GM21390 (cell line): ENCODE data around the gene ANKRD63.

Source experiments
- ATAC-seq: cut with Tn5 transposase; IDR thresholded peaks from one replicate; pipeline ENCODE4 v1.9.1; 2021; ENCODE audit not compliant: unreplicated experiment

The ANKRD63 gene

DNA sequence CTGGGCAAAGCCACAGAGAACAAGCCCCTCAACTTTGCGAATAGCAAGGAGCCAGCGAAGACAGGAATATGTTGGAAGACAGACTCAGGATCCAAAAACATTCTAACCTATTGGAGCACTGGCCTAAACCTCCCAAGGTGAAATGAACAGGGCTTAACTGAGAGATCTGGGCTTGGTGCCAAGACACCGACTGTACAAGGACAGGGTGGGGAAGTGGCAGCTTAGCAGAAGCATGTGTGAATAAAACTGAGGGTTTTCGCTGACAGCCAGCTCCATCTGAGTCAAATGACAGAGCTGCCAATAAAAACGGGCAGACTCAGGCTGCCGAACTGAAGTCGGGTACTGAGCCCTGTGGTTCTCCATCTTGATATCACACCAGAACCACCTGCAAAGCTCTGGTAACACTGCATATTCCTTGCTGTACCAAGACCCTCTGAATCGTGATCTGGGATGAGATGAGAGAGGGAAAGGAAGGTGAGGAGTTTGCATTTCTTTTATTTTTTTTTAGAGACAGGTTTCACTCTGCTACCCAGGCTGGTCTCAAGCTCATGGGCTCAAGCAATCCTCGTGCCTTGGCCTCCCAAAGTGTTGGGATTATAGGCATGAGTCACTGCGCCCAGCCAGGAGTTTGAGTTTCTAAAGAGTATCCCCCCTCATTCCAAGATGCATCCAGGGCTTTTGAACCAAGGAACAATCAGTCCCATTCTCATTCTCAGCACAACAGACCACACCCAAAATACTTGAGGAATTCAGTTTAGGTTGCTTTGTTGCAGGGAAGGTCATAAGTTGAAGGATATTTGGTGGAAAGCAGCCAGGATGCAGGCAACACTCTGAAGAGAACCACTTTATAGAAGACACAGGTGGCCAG is 30.9 kb upstream of the ANKRD63 start:
- no peak for ATAC-seq

DNA sequence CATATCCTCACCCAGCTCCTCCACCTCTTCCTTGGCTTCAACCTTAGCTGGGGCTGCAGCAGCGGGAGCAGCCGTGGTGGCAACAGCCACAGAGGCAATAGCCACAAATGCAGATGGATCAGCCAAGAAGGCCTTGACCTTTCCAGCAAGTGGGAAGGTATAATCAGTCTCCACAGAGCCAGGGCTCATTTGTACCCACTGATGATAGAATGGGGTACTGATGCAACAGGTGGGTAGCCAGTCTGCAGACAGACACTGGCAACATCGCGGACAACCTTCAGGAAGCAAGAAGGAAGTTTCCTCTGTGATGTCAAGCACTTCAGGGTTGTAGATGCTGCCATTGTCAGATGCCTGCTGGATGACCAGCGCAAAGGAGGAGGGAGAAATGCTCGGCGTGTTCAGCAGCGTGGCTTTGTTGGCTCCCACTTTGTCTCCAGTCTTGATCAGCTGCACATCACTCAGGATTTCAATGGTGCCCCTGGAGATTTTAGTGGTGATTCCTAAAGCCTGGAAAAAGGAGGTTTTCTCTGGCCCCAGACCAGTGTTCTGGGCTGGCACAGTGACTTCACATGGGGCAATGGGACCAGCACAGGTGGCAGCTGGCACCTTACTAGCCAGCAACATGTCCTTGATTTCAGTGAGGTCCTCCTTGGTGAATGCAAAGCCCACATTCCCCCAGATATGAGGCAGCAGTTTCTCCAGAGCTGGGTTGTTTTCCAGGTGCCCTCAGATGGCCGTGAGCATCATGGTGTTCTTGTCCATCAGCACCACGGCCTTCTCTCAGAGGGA is 29.7 kb upstream of the ANKRD63 start:
- no peak for ATAC-seq

DNA sequence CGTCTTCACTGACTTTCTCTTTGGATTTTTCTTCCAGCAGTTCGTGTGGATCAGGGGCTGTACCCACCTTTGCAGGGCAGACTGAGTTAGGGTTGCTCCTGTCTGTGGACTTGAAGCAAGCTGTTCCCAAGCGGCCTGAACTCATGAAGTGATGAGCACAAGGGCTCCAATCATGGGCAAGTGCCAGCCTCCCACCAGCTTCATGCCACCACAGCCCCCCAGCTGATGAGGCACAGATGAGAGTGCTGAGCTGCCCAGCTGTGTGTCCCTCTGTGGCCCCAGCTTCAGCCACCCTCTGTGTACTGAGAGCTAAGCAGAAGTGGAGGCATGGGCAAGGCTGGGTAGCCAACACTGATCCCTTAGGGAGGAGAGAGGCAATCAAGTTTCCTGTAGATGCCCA is 28.1 kb upstream of the ANKRD63 start:
- ATAC-seq, result no peak

DNA sequence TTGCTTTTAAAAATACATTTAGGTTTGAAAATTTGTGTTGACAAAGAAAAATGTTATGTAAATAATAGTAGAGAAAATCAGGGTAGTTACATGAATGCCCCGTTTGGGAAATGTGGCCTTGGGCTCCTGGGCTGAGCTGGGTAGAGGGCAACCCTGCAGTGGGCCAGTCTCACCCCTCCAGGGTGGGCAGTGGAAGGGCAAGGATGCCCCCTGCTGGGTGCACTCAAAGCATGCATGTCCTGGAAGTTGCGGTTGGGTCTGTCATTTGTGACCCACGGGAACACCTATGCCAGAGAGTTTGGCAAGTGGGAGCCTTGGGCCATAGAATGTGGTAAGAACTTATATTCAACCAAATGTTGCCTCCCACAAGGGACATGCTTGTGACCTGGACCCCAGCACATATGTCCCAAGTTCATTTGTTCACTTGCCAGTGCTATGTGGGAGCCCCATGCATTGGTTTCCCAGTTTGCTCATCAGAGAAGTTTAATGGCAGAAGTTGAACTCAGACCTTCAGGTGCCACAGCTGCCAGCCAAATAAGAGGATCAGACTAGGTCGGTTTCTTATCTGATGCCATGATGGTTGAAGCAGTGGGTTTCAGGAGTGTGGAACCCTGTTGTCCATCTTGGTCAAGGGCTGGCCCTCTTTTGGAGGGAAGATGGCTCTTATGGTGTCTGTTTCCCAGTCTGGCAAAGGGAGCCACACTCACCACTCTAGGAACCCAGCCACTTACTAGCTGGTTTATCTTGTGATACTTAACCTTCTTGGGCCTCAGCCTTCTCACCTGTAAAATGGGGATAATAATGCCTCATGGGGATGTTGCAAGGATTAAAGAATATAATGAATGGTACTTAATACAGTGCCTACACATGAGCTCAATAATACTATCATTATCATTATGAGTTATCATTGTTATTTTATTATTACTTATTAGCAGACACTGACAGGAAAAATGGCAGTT is 27.4 kb upstream of the ANKRD63 start:
- no peak for ATAC-seq

DNA sequence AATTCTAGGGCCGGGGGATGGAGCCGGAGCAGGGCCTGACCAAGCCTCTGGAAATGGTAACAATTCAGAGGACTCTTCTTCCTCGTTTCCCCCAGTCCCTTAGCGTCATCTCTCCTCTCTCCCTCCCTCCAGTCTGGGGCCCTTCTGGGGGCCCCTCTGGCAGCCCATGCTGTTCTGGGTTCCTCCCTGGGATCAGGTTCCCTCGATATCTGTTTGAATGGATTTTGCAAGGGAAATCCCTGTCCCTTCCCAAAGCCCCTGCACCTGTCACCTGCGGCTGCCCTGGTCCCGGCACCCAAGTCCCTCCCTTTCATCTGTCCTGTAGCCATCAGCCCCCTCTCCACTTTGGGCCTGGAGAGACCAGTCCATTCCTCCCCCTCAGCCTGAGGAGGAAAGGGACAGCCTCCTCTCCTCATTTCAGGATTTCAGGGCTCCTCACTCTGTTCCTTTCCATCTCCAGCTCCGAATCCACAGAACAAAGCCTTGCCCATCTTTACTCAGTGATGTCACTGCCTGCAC is 26.5 kb upstream of the ANKRD63 start:
- ATAC-seq, result no peak

DNA sequence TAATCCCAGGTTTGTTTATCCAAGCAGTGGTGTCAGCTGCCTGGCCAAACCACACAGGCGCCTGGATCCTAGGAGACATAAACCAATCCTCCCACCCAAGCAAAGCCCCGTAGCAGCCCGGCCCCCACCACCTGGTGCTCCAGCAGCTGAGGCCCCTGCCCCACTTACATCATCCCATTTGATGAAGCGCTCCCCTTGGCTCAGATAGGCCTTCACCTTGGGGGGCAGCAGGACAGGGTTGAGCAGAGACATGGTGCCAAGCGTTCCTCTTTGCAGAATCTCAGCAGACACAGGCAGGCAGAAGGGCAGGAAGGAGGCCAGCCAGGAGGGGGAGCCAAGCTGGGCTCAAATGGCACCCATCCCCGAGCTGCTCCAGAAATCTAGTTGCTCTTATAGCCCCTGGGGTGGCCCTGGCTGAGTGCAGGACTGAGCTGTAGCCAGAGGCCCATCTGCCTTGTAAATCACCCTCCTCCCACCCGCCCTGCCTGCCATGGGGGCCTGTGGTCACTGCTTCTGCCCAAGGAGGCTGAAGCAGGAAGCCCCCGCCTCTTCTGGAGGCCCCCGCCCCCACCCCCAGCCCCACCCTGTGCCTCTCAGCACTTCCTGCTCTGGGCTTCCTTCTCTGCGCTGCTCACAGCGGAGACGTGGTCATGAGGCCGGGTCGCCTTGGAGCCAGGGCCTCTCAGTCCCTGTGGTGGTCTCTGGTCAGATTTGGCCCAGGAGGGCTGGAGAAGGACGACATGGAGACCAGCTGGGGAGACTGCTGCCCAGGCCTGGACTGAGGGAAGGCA is 24.8 kb upstream of the ANKRD63 start, which contains the start of gene PLCB2:
PLCB2 (minus strand) TSS at position 515 of the 791 bp plus-strand sequence; CDS start at position 252, 263 bp downstream.
- peak; percentile 52 for ATAC-seq

DNA sequence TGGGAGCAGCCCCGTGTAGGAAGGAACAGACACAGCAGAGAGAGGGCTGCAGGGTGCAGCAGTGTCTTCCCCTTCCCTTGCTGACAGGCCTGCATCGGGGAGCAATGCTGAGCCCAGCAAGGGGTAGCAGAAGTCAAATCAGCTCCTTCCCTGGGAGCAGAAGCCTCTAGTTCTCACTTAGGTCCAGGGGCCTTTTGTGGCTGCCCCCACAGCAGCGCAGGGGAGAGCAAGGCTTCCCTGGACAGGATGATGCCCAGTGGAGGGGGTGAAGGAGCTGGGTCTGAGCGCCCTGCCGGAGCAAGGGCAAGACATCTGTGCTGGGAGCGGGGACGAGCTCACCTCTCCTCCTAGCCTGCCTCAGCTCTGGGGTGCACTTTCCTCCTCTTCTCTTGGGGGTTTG is 24.0 kb upstream of the ANKRD63 start:
- ATAC-seq, result no peak

DNA sequence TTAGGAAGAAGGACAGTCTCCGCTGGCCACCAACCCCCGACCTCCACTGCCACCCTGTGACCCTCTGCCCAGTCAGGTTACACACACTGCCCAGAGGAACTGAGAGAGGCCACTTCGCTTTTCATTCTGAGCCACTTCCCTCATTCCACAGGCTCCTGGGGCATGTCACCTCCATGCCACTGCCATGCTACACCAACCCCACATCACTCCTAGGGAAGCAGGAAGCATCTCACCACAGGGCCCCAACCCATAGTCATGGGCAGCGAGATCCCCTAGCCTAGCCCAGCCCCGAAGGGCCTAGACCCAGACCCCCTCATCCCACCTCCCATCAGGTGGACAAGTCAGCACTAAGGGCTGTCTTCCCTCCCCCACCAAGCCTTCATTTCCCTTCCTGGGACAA is 23.5 kb upstream of the ANKRD63 start:
- ATAC-seq, result no peak

DNA sequence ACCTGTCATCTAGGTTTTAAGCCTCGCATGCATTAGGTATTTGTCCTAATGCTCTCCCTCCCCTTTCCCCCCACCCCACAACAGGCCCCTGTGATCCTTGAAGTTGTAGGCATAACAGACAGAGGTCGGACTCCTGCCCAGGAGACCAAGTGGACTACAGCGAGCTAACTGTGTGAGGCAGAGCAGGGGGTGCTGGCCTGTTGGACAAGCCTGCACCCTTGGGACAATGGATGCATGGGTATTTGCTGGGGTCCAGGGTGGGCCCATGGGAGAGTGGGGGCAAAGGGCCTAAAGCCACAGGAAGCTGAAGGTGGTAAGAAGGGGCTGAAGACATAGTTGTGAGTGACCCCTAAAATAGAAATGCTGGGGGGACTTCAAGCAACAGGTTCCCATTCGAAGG is 22.4 kb upstream of the ANKRD63 start:
- no peak for ATAC-seq

DNA sequence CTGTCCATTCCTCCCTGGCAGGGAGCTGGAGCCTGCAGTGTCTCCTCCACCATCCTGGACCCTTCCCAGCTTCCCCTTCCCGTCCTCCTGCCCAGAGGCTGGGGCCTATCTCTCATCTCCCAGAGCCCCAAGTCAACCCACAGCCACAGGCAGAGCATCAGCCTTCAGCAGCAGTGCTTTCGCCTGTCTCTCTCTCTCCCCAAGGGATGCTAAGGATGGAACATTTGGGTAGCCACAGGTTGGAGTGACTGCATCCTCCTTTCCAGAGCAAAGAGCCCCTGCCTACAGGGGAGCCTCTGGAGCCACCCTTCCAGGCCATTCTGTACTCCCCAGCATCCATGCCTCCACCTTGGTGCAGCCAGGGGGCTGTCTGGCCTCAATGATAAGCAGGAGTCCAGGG is 20.7 kb upstream of the ANKRD63 start:
- no peak for ATAC-seq

DNA sequence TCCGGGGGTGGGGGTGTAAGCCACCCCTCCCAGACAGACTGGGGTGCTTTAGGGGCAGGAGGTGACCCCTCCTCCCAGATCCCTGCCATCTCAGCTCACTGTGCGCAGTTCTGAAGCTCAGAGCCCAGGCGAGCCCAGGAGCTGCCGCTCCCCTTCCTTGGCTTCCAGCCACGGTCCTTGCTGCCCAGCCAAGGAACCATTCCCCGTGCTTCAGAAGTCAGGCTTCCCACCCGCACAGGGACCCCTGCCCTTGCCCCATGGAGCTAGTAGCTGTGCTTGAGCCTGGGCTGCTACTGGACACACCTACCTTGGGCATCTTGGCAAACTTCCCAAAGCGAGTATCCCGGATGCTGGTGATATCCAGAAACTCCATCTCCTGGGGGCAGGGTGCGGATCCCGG is 20.1 kb upstream of the ANKRD63 start:
- ATAC-seq, result no peak

DNA sequence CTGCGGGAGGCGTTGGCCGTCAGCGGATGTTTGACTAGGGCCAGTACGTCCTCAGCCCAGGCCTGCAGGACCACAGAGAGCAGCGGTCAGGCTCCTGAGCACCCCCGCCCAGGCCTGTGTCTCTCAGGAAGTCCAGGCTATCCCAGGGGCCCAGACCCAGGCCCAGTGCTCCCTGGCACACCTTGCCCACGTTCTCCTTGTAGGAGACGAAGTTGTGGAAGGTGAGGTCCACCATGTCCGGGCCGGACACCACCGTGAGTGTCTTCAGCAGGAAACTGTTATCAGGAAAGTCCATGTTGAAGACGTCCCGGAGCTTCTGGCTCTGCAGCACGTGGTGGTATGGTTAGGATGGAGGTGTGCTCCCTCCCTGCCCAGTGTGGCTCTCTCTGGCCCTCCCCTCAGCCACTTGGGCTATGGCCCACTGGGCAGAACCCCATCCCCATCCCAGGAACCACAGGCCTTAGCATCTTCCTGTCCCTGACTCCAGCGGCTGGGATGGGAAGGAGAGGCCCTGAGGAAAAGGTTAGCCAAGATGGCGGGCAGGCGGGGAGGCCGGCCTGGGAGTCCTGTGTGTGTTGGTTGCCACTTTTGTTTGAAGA is 19.5 kb upstream of the ANKRD63 start:
- no peak for ATAC-seq

DNA sequence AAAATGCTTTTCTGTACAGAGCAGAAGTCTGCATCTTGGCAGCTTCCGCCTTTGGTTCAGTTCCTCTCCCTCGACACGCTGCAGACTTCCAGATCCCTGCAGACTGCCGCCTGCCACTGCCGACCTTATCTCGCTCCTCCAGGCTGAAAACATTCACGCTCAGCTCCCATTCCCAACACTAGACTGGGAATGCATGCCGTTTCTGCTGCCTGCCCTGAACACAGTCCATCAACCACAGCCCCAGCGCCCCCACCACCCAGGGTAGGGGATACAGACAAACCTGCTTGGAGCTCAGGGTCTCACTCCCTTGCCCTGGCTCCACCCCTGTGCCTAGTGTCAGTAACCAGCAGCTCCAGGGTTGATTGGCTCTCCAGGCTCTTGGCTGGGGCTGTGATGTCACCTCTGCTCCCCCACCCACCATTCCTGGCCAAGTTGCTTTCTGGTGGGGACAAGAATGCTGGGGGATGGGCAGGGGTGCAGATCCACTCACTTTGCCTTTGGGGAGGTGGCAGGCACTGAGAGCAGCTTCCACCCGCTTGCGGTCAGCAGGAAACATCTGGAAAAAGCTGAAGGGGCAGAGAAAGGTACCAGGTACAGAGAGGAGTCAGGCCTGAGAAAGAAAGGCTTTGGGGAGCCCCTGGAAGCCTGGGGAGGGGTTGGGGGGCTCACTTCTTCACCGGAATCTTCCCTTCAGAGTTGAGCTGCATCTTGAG is 18.8 kb upstream of the ANKRD63 start:
- no peak for ATAC-seq

DNA sequence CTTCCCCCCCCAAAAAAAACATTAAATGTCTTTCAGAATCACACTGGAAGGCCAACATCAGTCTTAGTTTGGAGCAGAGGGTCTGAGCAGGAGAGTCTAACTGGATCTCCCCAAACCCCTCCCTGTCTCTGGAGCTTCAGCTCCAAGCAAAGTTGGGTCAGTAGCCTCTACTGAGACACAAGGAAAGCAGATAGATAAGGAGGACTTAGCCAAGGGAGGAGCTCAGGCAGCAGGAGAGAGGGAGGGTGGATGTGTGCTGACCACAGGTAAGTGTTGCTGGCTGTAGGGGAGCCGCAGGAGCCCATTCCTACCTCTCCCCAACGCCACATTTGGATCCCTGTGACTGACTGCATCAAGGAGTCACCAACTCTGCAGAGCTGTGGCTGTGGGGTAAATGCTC is 17.9 kb upstream of the ANKRD63 start:
- ATAC-seq, result no peak

DNA sequence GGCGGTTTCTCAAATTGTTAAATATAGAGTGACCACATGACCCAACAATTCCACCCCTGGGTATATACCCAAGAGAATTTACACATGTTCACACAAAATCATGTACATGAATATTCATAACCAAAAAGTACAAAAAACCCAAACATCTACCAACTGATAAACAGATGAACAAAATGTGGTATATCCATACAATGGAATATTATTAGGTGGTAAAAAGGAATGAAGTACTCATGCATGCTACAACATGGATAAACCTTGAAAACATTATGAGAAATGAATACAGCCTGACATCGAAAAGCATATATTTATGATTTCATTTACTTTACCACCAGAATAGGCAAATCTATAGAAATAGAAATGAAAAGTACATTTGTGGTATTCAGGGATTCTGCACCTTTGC is 17.5 kb upstream of the ANKRD63 start:
- ATAC-seq, result no peak

DNA sequence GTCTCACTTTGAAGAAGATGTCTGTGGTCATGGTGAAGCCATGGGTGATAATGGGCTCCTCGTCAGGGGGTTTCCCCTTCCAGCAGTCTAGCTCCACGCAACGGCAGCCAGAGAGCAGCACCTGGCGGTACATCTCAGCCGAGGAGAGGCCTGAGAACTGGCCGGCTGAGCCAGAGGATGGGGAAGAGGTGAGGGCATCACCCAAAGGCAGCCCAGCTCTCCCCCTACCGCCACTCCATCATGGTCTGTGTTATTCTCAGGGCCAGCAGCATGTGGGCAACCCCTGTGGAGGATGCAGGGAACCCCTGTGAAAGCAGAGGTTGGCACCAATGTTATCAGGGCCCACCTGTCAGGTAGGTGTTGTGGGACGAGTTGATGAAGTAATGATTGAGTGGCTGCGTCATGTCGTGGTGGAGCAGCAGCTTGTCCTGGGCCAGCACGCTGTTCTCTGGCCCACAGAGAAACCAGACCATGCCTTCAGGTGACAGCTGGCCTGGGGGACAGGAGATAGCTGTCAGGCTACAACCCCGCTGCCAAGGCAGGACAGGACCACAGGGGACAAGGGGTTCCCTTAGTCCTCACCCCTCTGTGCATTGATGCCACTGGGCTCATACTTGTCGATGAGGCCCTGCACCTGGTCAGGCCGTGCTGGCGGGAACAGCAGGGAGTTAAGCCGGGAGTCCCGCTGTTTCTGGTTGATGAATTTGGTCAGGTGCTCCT is 15.5 kb upstream of the ANKRD63 start:
- no peak for ATAC-seq

DNA sequence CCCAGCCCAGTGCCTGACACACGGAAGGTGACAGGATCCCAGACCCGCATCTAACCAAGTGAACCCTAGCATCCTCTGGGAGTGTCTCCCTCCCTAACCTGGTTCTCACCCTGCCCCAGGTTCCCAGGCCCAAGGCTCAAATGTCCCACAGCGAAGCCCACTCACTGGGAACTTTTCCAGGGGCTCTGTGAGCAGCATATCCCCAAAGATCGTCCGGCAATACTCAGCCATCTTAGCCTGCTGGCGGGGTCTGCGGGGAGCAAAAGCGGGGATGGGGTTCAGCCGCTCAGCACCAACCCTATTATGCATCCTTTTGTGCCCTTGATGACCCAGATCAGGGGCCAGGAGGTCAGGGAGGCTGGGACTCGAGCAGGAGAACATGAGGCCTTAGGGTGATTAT is 14.5 kb upstream of the ANKRD63 start:
- no peak for ATAC-seq

DNA sequence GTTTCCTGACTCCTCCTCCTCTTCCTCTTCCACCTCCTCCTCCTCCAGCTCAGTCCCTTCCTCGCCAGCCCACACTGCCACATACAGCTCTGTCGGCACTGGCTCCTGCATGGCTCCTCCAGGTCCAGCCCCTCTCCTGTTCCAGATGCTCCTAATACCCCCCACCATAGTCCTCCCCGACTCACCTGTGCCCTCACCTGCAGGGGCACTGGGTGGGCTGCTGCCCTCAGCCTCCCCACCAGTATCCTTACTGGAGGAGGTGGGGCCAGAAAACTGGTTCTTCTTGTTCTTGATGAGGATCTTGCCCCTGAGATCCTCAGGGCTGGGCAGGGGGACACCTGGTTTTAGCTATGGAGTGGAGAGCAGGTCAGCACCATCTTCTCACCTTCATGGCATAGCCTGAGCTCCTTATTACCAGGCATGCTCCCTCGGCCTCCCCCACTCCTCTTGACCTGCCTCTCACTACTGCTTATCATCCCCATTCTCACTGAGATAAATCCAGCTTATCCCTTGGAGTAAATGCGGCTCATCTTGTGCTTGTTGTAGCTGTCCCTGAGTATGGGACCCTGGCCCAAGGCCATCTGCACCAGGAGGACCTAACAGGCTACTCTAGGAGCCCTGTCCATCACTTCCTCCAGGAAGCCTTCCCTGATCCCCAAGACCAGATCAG is 13.8 kb upstream of the ANKRD63 start:
- no peak for ATAC-seq
